Neural progenitor cell (in vitro differentiated cells): ENCODE data around the gene BMP5.

Experiments used
- CTCF ChIP-seq: fragments of 200-600 bp; sonication (generic); IDR thresholded peaks from 2 replicates; pipeline ENCODE4 v1.5.1; 2017; ENCODE audit warnings: antibody characterized with exemption, mild to moderate bottlenecking
- EZH2 ChIP-seq: fragments of 200-600 bp; sonication (generic); IDR thresholded peaks from 2 replicates; pipeline ENCODE4 v1.6.1; 2017; ENCODE audit warnings: antibody characterized with exemption, mild to moderate bottlenecking, moderate library complexity

- TF ChIP-seq CTCF (no peak), EZH2 (no peak)
Observed at GRCh38 chr6:55773620-55774216, 101.7 kb downstream of the BMP5 start.
